Fibroblast of lung (primary cell): ENCODE results near the gene CWC27.

Experiments used
- CTCF ChIP-seq, 2 donors: IDR thresholded peaks in 1 of 2; conservative IDR thresholded peaks in 1 of 2; 1 replicate in 1 of 2; 2 replicates in 1 of 2; pipeline ENCODE4 v1.5.1; 2011 to 2012; ENCODE audit warnings: low read length in 2 of 2, control low read depth in 1 of 2, inconsistent platforms in 1 of 2, low read depth in 1 of 2, mild to moderate bottlenecking in 1 of 2
- EZH2 ChIP-seq: IDR thresholded peaks from 2 replicates; pipeline ENCODE4 v1.5.1; 2012; ENCODE audit warnings: low read length, control low read depth, mild to moderate bottlenecking; ENCODE audit errors: missing control alignments

GRCh38 chr5:65062469-65063083 is 293.8 kb downstream of the CWC27 start:
- TF ChIP-seq CTCF (conservative IDR thresholded peaks at IDR 0.05 in 1 of 2, IDR thresholded peaks at IDR 0.05 in 1 of 2; ENCODE audit: low read depth in 1 of 2, low read length in 2 of 2) (no peak), EZH2 (no peak)
